ENCODE results near the gene CHRNA3. TPM values are rescaled to one million over a fixed set of nuclear protein-coding genes. Genes with fewer than 3 reads are reported as not detected.

Gene CHRNA3
- polyA plus RNA-seq, 1 donor from 2014 or later, result 2.4 TPM

DNA sequence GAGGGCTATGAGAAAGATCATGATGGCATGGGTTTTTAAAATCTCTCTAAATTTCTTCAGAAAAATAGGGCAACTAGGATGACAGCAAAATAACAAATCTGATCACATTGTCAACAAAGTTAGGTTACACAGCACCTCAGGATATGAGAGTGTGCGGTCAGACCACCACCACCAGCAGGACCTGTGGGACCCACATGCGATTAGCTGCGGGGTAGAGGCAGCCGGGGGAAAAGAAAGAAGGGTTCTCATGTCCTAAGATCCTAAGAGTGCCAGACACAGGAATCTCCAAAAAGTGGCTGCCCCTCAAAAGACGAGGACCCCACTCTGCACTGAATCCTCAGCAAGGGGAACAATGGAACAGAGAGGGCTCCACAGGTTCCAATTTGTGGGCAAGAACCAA lies 15.6 kb downstream of the CHRNA3 start:
- Histone ChIP-seq H2AFZ (ENCODE audit: low read depth, low read length) (no peak overlapping the region), H3K9ac (ENCODE audit: low read length) (no peak overlapping the region), H3K4me3 (ENCODE audit: low read length) (no peak overlapping the region), H3K36me3 (ENCODE audit: insufficient read depth, low read length) (no peaks in the 10 kb centered on the region), H3K27ac (ENCODE audit: low read length) (no peak overlapping the region), H3K27me3 (ENCODE audit: insufficient read depth, low read depth, low read length) (no peaks in the 10 kb centered on the region), H4K20me1 (ENCODE audit: insufficient read depth) (no peaks in the 10 kb centered on the region), H3K79me2 (replicated peaks; ENCODE audit: insufficient read depth, low read length) (no peaks in the 10 kb centered on the region), H3F3A (ENCODE audit: insufficient read depth, low read length, poor library complexity, severe bottlenecking) (no peaks in the 10 kb centered on the region), H3K9me3 (ENCODE audit: low read length) (no peaks in the 10 kb centered on the region), H3K9me2 (ENCODE audit: insufficient read depth, low read length) (no peaks in the 10 kb centered on the region), H3K4me2 (ENCODE audit: low read length) (no peak overlapping the region)
- TF ChIP-seq, protein P1, sequence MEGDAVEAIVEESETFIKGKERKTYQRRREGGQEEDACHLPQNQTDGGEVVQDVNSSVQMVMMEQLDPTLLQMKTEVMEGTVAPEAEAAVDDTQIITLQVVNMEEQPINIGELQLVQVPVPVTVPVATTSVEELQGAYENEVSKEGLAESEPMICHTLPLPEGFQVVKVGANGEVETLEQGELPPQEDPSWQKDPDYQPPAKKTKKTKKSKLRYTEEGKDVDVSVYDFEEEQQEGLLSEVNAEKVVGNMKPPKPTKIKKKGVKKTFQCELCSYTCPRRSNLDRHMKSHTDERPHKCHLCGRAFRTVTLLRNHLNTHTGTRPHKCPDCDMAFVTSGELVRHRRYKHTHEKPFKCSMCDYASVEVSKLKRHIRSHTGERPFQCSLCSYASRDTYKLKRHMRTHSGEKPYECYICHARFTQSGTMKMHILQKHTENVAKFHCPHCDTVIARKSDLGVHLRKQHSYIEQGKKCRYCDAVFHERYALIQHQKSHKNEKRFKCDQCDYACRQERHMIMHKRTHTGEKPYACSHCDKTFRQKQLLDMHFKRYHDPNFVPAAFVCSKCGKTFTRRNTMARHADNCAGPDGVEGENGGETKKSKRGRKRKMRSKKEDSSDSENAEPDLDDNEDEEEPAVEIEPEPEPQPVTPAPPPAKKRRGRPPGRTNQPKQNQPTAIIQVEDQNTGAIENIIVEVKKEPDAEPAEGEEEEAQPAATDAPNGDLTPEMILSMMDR (IDR thresholded peaks at IDR 0.05; ENCODE audit: poor library complexity, severe bottlenecking), result no peak
- TF ChIP-seq EZH2 (IDR thresholded peaks at IDR 0.05; ENCODE audit: borderline replicate concordance, insufficient read depth, low read length, poor library complexity, severe bottlenecking) (no peak), MXI1 (conservative IDR thresholded peaks at IDR 0.05; ENCODE audit: poor library complexity, severe bottlenecking) (no peak), RAD21 (conservative IDR thresholded peaks at IDR 0.05) (no peak), SMC3 (conservative IDR thresholded peaks at IDR 0.05; ENCODE audit: poor library complexity) (no peak), TAF1 (IDR thresholded peaks at IDR 0.05; ENCODE audit: low read depth) (no peak), EP300 (conservative IDR thresholded peaks at IDR 0.05; ENCODE audit: poor library complexity, severe bottlenecking) (no peak), POLR2AphosphoS5 (IDR thresholded peaks at IDR 0.05) (no peak)
- TF ChIP-seq, protein P2, sequence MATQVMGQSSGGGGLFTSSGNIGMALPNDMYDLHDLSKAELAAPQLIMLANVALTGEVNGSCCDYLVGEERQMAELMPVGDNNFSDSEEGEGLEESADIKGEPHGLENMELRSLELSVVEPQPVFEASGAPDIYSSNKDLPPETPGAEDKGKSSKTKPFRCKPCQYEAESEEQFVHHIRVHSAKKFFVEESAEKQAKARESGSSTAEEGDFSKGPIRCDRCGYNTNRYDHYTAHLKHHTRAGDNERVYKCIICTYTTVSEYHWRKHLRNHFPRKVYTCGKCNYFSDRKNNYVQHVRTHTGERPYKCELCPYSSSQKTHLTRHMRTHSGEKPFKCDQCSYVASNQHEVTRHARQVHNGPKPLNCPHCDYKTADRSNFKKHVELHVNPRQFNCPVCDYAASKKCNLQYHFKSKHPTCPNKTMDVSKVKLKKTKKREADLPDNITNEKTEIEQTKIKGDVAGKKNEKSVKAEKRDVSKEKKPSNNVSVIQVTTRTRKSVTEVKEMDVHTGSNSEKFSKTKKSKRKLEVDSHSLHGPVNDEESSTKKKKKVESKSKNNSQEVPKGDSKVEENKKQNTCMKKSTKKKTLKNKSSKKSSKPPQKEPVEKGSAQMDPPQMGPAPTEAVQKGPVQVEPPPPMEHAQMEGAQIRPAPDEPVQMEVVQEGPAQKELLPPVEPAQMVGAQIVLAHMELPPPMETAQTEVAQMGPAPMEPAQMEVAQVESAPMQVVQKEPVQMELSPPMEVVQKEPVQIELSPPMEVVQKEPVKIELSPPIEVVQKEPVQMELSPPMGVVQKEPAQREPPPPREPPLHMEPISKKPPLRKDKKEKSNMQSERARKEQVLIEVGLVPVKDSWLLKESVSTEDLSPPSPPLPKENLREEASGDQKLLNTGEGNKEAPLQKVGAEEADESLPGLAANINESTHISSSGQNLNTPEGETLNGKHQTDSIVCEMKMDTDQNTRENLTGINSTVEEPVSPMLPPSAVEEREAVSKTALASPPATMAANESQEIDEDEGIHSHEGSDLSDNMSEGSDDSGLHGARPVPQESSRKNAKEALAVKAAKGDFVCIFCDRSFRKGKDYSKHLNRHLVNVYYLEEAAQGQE (IDR thresholded peaks at IDR 0.05; ENCODE audit: borderline replicate concordance), result no peak

DNA sequence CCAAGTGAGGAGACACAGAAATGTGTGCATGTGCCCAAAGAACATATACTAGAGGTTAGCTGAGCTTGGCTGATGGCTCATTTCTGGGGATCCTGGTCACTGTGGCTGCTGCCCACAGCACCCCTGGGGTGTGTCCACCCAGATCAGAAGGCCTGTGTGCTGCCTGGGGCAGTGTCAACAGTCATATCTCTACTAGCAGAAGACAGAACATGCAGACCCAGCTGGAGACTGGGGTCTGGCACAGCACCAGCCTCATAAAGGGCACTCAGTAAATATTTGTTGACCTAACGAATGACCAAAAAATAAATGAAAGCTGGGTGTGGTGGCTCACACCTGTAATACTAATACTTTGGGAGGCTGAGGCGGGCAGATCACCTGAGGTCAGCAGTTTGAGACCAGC lies 16.4 kb downstream of the CHRNA3 start:
- H3F3A ChIP-seq (ENCODE audit: insufficient read depth, low read length, poor library complexity, severe bottlenecking), result no peaks in the 10 kb centered on the region
- no peak overlapping the region for H3K4me2 ChIP-seq (ENCODE audit: low read length)
- H3K27me3 ChIP-seq (ENCODE audit: insufficient read depth, low read depth, low read length), result no peaks in the 10 kb centered on the region
- no peaks in the 10 kb centered on the region for H3K9me2 ChIP-seq (ENCODE audit: insufficient read depth, low read length)
- H3K9me3 ChIP-seq (ENCODE audit: low read length), result no peaks in the 10 kb centered on the region
- H3K79me2 ChIP-seq (replicated peaks; ENCODE audit: insufficient read depth, low read length), result no peaks in the 10 kb centered on the region
- no peak overlapping the region for H2AFZ ChIP-seq (ENCODE audit: low read depth, low read length)
- no peak overlapping the region for H3K27ac ChIP-seq (ENCODE audit: low read length)
- no peak overlapping the region for H3K9ac ChIP-seq (ENCODE audit: low read length)
- TF ChIP-seq POLR2AphosphoS5 (IDR thresholded peaks at IDR 0.05) (no peak), EZH2 (IDR thresholded peaks at IDR 0.05; ENCODE audit: borderline replicate concordance, insufficient read depth, low read length, poor library complexity, severe bottlenecking) (no peak), EP300 (conservative IDR thresholded peaks at IDR 0.05; ENCODE audit: poor library complexity, severe bottlenecking) (no peak), SMC3 (conservative IDR thresholded peaks at IDR 0.05; ENCODE audit: poor library complexity) (no peak), MXI1 (conservative IDR thresholded peaks at IDR 0.05; ENCODE audit: poor library complexity, severe bottlenecking) (no peak), RAD21 (conservative IDR thresholded peaks at IDR 0.05) (no peak), TAF1 (IDR thresholded peaks at IDR 0.05; ENCODE audit: low read depth) (no peak)
- TF ChIP-seq, protein P2 (IDR thresholded peaks at IDR 0.05; ENCODE audit: borderline replicate concordance), result no peak
- H3K4me3 ChIP-seq (ENCODE audit: low read length), result no peak overlapping the region
- no peaks in the 10 kb centered on the region for H3K36me3 ChIP-seq (ENCODE audit: insufficient read depth, low read length)
- no peaks in the 10 kb centered on the region for H4K20me1 ChIP-seq (ENCODE audit: insufficient read depth)
